Parathyroid adenoma (tissue), 2 donors: ENCODE data around the gene PWWP2B.

Source experiments
- H2AFZ ChIP-seq: fragments of 300-600 bp; sonication (generic); one replicate; pipeline ENCODE4 v1.7.0; 2017; ENCODE audit warnings: antibody characterized with exemption, mild to moderate bottlenecking
- H3K27ac ChIP-seq: fragments of 300-600 bp; sonication (generic); one replicate; pipeline ENCODE4 v1.7.0; 2017
- H3K27me3 ChIP-seq: fragments of 300-600 bp; sonication (generic); one replicate; pipeline ENCODE4 v1.7.0; 2017; ENCODE audit warnings: low read length; ENCODE audit not compliant: control insufficient read depth, insufficient read depth
- H3K36me3 ChIP-seq: fragments of 300-600 bp; sonication (generic); one replicate; pipeline ENCODE4 v1.7.0; 2017; ENCODE audit warnings: low read length; ENCODE audit not compliant: control insufficient read depth, insufficient read depth
- H3K4me1 ChIP-seq: fragments of 300-600 bp; sonication (generic); one replicate; pipeline ENCODE4 v1.7.0; 2017; ENCODE audit warnings: control low read depth
- H3K4me2 ChIP-seq: fragments of 300-600 bp; sonication (generic); one replicate; pipeline ENCODE4 v1.7.0; 2017; ENCODE audit warnings: low read length
- H3K4me3 ChIP-seq: fragments of 300-600 bp; sonication (generic); one replicate; pipeline ENCODE4 v1.7.0; 2017; ENCODE audit warnings: low read depth, low read length
- H3K79me2 ChIP-seq: fragments of 300-600 bp; sonication (generic); one replicate; pipeline ENCODE4 v1.7.0; 2017; ENCODE audit warnings: control low read depth
- H3K9ac ChIP-seq: fragments of 300-600 bp; sonication (generic); one replicate; pipeline ENCODE4 v1.7.0; 2017; ENCODE audit warnings: mild to moderate bottlenecking
- H3K9me3 ChIP-seq: fragments of 300-600 bp; sonication (generic); one replicate; pipeline ENCODE4 v1.7.0; 2017; ENCODE audit warnings: low read length; ENCODE audit not compliant: control insufficient read depth
- TF ChIP-seq, protein P1 (sequence below): fragments of 300-600 bp; sonication (generic); IDR thresholded peaks from one replicate; pipeline ENCODE4 v1.7.0; 2017; ENCODE audit warnings: antibody characterized with exemption, mild to moderate bottlenecking
- donor health status: primary hyperparathyroidism.

The PWWP2B gene

GRCh38 chr10:132411561-132412253 is 14.7 kb downstream of the PWWP2B start:
- peak overlapping the region; percentile 32 for H3K4me3 ChIP-seq
- H3K9me3 ChIP-seq: no peaks in the 10 kb centered on the region
- no peak overlapping the region for H3K9ac ChIP-seq
- H3K4me2 ChIP-seq: peak overlapping the region; percentile 60
- peak overlapping the region; percentile 23 for H2AFZ ChIP-seq
- H3K27me3 ChIP-seq: no peaks in the 10 kb centered on the region
- no peaks in the 10 kb centered on the region for H3K36me3 ChIP-seq
- H3K4me1 ChIP-seq: peaks cover 51% of the 10 kb centered on the region
- H3K79me2 ChIP-seq: peaks cover 42% of the 10 kb centered on the region
- H3K27ac ChIP-seq: peak overlapping the region; percentile 75
- TF ChIP-seq, protein P1, sequence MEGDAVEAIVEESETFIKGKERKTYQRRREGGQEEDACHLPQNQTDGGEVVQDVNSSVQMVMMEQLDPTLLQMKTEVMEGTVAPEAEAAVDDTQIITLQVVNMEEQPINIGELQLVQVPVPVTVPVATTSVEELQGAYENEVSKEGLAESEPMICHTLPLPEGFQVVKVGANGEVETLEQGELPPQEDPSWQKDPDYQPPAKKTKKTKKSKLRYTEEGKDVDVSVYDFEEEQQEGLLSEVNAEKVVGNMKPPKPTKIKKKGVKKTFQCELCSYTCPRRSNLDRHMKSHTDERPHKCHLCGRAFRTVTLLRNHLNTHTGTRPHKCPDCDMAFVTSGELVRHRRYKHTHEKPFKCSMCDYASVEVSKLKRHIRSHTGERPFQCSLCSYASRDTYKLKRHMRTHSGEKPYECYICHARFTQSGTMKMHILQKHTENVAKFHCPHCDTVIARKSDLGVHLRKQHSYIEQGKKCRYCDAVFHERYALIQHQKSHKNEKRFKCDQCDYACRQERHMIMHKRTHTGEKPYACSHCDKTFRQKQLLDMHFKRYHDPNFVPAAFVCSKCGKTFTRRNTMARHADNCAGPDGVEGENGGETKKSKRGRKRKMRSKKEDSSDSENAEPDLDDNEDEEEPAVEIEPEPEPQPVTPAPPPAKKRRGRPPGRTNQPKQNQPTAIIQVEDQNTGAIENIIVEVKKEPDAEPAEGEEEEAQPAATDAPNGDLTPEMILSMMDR: no peak

- H3K79me2 ChIP-seq: peaks cover 50% of the 10 kb centered on the region
- peak overlapping the region; percentile 60 for H3K4me2 ChIP-seq
- peak overlapping the region; percentile 32 for H3K4me3 ChIP-seq
- no peak overlapping the region for H3K9ac ChIP-seq
- peaks cover 42% of the 10 kb centered on the region for H3K4me1 ChIP-seq
- peak overlapping the region; percentile 75 for H3K27ac ChIP-seq
- H3K36me3 ChIP-seq: no peaks in the 10 kb centered on the region
- no peaks in the 10 kb centered on the region for H3K9me3 ChIP-seq
- H3K27me3 ChIP-seq: no peaks in the 10 kb centered on the region
- TF ChIP-seq, protein P1: no peak
- H2AFZ ChIP-seq: no peak overlapping the region
Measured at GRCh38 chr10:132412316-132413192, 15.6 kb downstream of the PWWP2B start.

- Histone ChIP-seq H3K4me2 (no peak overlapping the region), H3K27ac (no peak overlapping the region), H2AFZ (no peak overlapping the region), H3K4me1 (peaks cover 40% of the 10 kb centered on the region), H3K9ac (no peak overlapping the region), H3K79me2 (peaks cover 59% of the 10 kb centered on the region), H3K4me3 (no peak overlapping the region), H3K27me3 (no peaks in the 10 kb centered on the region), H3K36me3 (no peaks in the 10 kb centered on the region), H3K9me3 (no peaks in the 10 kb centered on the region)
- TF ChIP-seq, protein P1: no peak
Measured at GRCh38 chr10:132413226-132414205, 16.5 kb downstream of the PWWP2B start.

DNA sequence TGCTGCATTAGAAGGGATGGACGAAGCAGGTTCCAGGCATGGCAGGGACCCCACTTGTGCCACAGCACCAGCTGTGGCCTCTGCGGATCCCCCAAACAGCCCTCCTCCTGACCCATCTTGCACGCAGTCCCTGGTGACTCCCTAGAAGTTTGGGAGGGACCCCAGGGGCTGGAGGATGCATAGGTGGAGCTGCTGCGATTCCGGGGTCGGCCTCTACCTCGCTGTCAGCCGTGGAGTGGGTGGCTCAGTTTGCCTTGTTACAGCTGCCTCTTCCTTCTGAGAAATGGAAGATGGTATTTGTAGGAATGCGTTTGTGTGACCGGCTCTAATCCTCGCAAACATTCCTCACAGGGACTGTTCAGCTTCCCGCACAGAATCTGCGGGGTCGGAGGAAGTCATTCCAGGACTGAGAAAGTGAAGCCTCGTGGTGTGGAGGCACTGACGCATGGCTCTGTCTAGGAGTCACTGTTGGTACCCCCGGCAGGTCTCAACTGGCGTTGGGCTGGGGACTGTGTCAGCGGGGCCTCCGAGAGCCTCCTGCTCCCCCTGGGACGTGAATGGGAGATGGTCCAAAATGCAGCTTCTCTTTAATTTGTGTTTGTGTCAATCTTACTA is 17.5 kb downstream of the PWWP2B start:
- Histone ChIP-seq H3K79me2 (peaks cover 58% of the 10 kb centered on the region), H3K4me3 (no peak overlapping the region), H2AFZ (no peak overlapping the region), H3K4me1 (peaks cover 40% of the 10 kb centered on the region), H3K9ac (no peak overlapping the region), H3K36me3 (no peaks in the 10 kb centered on the region), H3K4me2 (no peak overlapping the region), H3K27ac (no peak overlapping the region), H3K27me3 (no peaks in the 10 kb centered on the region), H3K9me3 (no peaks in the 10 kb centered on the region)
- TF ChIP-seq, protein P1: no peak
